Loucy (cell line): ENCODE measurements around the gene MEIOC.
A peak's percentile ranks its signal among the peaks of the same experiment; 100 is the strongest.

Experiments used
- EZH2phosphoT487 ChIP-seq: fragments of 200-600 bp; IDR thresholded peaks from 2 replicates; pipeline ENCODE4 v1.6.1; 2018; ENCODE audit warnings: antibody characterized with exemption, mild to moderate bottlenecking, moderate library complexity, borderline replicate concordance
- TF ChIP-seq, protein P1 (sequence below): fragments of 200-600 bp; sonication (generic); conservative IDR thresholded peaks from 2 replicates; pipeline ENCODE4 v1.5.1; 2014; ENCODE audit warnings: mild to moderate bottlenecking, antibody characterized with exemption, low read length

DNA sequence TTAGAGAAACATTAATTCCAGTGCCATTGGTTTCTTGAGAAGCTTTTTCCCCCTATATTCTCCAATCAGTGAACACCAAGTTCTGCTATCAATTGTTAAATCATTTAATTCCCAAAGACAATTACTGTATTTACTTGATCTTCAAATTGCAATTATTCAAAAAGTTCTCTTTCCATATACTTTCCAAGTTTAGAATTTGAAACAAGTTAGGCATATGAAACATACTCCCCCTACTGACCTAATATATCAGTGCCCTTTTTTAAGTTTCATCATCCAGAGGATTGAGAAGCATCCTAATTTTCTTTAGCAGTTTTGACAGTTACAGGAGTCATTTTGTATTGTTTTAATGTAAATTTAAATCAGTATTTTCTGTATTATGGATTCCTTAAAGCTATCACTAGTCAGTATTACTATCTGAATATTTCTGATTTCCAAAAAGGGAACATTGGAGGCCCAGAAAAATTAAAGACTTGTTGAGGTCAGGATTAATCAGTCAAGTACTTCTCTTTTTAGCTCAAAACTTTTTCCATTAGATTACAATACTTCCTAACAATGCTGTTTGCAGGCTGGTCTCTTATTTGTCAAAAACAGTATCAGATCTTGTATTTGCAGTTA, 16.3 kb downstream of the MEIOC start:
- TF ChIP-seq, protein P1, sequence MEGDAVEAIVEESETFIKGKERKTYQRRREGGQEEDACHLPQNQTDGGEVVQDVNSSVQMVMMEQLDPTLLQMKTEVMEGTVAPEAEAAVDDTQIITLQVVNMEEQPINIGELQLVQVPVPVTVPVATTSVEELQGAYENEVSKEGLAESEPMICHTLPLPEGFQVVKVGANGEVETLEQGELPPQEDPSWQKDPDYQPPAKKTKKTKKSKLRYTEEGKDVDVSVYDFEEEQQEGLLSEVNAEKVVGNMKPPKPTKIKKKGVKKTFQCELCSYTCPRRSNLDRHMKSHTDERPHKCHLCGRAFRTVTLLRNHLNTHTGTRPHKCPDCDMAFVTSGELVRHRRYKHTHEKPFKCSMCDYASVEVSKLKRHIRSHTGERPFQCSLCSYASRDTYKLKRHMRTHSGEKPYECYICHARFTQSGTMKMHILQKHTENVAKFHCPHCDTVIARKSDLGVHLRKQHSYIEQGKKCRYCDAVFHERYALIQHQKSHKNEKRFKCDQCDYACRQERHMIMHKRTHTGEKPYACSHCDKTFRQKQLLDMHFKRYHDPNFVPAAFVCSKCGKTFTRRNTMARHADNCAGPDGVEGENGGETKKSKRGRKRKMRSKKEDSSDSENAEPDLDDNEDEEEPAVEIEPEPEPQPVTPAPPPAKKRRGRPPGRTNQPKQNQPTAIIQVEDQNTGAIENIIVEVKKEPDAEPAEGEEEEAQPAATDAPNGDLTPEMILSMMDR = peak; percentile 77
- no peak for TF ChIP-seq EZH2phosphoT487
